Activated CD8-positive, alpha-beta memory T cell treated with anti-CD3 and anti-CD28 coated beads, Interleukin-2, amount 50 U/mL, for 1 hour (primary cell): Measurements from ENCODE around the gene CADPS.

Experiments
- DNase-seq: peaks from one replicate; pipeline ENCODE4 v3.0.0-alpha.2; 2020; ENCODE audit errors: extremely low read depth

The CADPS gene

GRCh38 chr3:62873761-62874710, 1.2 kb downstream of the CADPS start:
- no peak for DNase-seq

- DNase-seq = no peak
Observed at GRCh38 chr3:62873451-62873760, 1.8 kb downstream of the CADPS start.

GRCh38 chr3:62872318-62872717, 2.9 kb downstream of the CADPS start:
- DNase-seq = no peak

GRCh38 chr3:62870321-62870720, 4.9 kb downstream of the CADPS start:
- no peak for DNase-seq

GRCh38 chr3:62863648-62864047, 11.6 kb downstream of the CADPS start:
- no peak for DNase-seq

- DNase-seq = no peak
Observed at GRCh38 chr3:62859203-62859791, 15.9 kb downstream of the CADPS start.

- no peak for DNase-seq
Observed at GRCh38 chr3:62845996-62846395, 29.2 kb downstream of the CADPS start.

GRCh38 chr3:62843508-62843907, 31.7 kb downstream of the CADPS start:
- DNase-seq = no peak

GRCh38 chr3:62839748-62840147, 35.5 kb downstream of the CADPS start:
- DNase-seq = no peak

GRCh38 chr3:62837145-62837787, 38.0 kb downstream of the CADPS start:
- DNase-seq = no peak

GRCh38 chr3:62835554-62836236, 39.5 kb downstream of the CADPS start:
- no peak for DNase-seq

- no peak for DNase-seq
Observed at GRCh38 chr3:62833538-62833937, 41.7 kb downstream of the CADPS start.

GRCh38 chr3:62832553-62832952, 42.7 kb downstream of the CADPS start:
- DNase-seq = no peak

- no peak for DNase-seq
Observed at GRCh38 chr3:62830727-62831322, 44.4 kb downstream of the CADPS start.

- no peak for DNase-seq
Observed at GRCh38 chr3:62827550-62827949, 47.7 kb downstream of the CADPS start.

- DNase-seq = no peak
Observed at GRCh38 chr3:62824965-62825592, 50.1 kb downstream of the CADPS start.

GRCh38 chr3:62823461-62824050, 51.7 kb downstream of the CADPS start:
- no peak for DNase-seq

- no peak for DNase-seq
Observed at GRCh38 chr3:62822905-62823304, 52.3 kb downstream of the CADPS start.

- no peak for DNase-seq
Observed at GRCh38 chr3:62818347-62818746, 56.9 kb downstream of the CADPS start.

GRCh38 chr3:62817678-62818077, 57.5 kb downstream of the CADPS start:
- no peak for DNase-seq

GRCh38 chr3:62815981-62816380, 59.2 kb downstream of the CADPS start:
- DNase-seq = no peak
